Aorta (tissue), 5 donors: ENCODE data around the gene GABRB2. TPM values are rescaled to one million over a fixed set of nuclear protein-coding genes. Genes with fewer than 3 reads are reported as not detected.
"Not testable (repeated sequence)": the region's sequence is repeated elsewhere in the genome, so short reads cannot be mapped to it uniquely, and the experiment has no call there.

Experiments used
- ATAC-seq: fragments of 200-7000 bp; cut with Tn5 transposase; one replicate; pipeline ENCODE4 v1.9.1; 2022; ENCODE audit warnings: moderate library complexity; ENCODE audit not compliant: low FRiP score
- DNase-seq, 2 donors: peaks; one replicate each; pipeline ENCODE4 v3.0.0-alpha.2; 2020
- H3K27ac ChIP-seq, 2 donors: one replicate each; pipeline ENCODE4 v1.5.1; 2013; ENCODE audit warnings: low read length in 2 of 2, mild to moderate bottlenecking in 2 of 2, moderate library complexity in 2 of 2, control low read depth in 1 of 2, inconsistent platforms in 1 of 2, low read depth in 1 of 2
- H3K27me3 ChIP-seq, 2 donors: one replicate each; pipeline ENCODE4 v1.6.1; 2013; ENCODE audit warnings: control low read depth in 1 of 2, low read length in 1 of 2, mild to moderate bottlenecking in 1 of 2, moderate library complexity in 1 of 2; ENCODE audit not compliant: insufficient read depth in 2 of 2, control insufficient read depth in 1 of 2
- H3K36me3 ChIP-seq, 2 donors: one replicate each; pipeline ENCODE4 v1.6.1; 2013; ENCODE audit warnings: control low read depth in 1 of 2, low read length in 1 of 2, mild to moderate bottlenecking in 1 of 2; ENCODE audit not compliant: insufficient read depth in 2 of 2, control insufficient read depth in 1 of 2
- H3K4me1 ChIP-seq, 2 donors: one replicate each; pipeline ENCODE4 v1.6.1; 2013; ENCODE audit warnings: low read length in 2 of 2, control low read depth in 1 of 2, mild to moderate bottlenecking in 1 of 2, moderate library complexity in 1 of 2; ENCODE audit not compliant: insufficient read depth in 2 of 2, control insufficient read depth in 1 of 2
- H3K4me3 ChIP-seq, 2 donors: one replicate each; pipeline ENCODE4 v1.5.1; 2013; ENCODE audit warnings: low read length in 2 of 2, control low read depth in 1 of 2, mild to moderate bottlenecking in 1 of 2
- H3K9me3 ChIP-seq: one replicate; pipeline ENCODE4 v1.6.1; 2013; ENCODE audit warnings: mild to moderate bottlenecking, low read length; ENCODE audit not compliant: control insufficient read depth
- WGBS, 2 donors: extraction: QIAGEN DNeasy Blood & Tissue Kit; methylation state at CpG; one replicate each; pipeline ENCODE4 v1.1.7; 2013; 5-methylcytosine and 5-hydroxymethylcytosine counted together
- intact Hi-C, 2 donors: fragments of 100-400 bp; cut with DNase I; formaldehyde crosslinking; loops; one replicate each; pipeline versions ENCODE4 v1.14.2 to v1.15.0; 2022
- polyA plus RNA-seq, 2 donors: library from polyadenylated mRNA; stranded (reverse); fragments of 200-250 nt; gene quantifications; one replicate each; pipeline ENCODE4 v1.2.3, GENCODE V29; 2013
- total RNA-seq, 2 donors: library from RNA; stranded (reverse); fragmentation: NEBNext Ultra II Directional; extraction: Animal tissue kit (Norgen Biotek cat#: 25700); gene quantifications; one replicate each; pipeline ENCODE4 v1.2.1, GENCODE V29; 2021
- donor health status: healthy with polysubstance abuse.
- donor health status: Bipolar disorder and iron deficiency.
- donor health status: DM: no; HTN: no; CAD: no.
- donor health status: DM: no; HTN: no; CAD: no.
- donor health status: DM: yes; HTN: yes; CAD: no.

GABRB2 gene
- total and polyA plus RNA-seq, 4 donors: 0.03 to 1.1 (median 0.33) TPM

DNA sequence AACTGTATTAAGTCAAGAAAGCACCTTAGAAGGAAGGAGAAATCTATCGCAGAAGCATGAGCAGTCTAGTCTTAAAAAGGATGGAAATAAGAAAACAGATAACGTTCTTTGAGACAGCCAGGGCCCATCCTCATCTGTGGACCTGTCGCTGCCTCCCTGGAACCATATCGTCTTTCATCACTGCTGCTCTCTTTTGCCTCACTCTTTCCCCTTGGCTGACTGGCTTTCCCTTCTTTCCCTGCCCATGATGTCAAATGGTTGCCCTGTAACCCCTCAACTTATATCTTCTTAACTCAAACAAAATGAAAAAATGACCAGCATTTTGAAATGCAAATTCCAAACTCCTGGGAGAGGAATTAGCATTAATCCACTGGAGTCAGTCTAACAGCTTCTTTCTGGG, 299.8 kb downstream of the GABRB2 start:
- Histone ChIP-seq H3K27ac (no peak overlapping the region), H3K36me3 (no peaks in the 10 kb centered on the region), H3K4me3 (no peak overlapping the region), H3K27me3 (no peaks in the 10 kb centered on the region), H3K4me1 (no peaks in the 10 kb centered on the region), H3K9me3 (no peaks in the 10 kb centered on the region)
- intact Hi-C loops: no loop called here
- no peak for ATAC-seq
- WGBS, 2 donors: 52 to 68% methylated on average over 4 of the region's 4 CpGs
- DNase-seq: no peak

DNA sequence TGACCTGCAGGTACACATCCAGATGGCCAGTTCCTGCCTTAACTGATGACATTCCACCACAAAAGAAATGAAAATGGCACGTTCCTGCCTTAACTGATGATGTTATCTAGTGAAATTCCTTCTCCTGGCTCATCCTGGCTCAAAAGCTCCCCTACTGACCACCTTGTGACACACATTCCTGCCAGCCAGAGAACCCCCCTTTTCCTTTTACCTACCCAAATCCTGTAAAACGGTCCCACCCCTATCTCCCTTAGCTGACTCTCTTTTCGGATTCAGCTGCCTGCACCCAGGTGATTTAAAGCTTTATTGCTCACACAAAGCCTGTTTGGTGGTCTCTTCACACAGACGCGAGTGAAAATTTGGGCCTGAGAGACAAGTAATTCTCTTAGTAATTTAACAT, 300.7 kb downstream of the GABRB2 start:
- H3K9me3 ChIP-seq, ATAC-seq, H3K4me1 ChIP-seq, H3K36me3 ChIP-seq, intact Hi-C loops, H3K27ac ChIP-seq, H3K27me3 ChIP-seq, H3K4me3 ChIP-seq, DNase-seq: not testable (repeated sequence)
- 42 to 55% methylated on average over 5 of the region's 5 CpGs for WGBS, 2 donors

Other genes with a start within 250 kb of the GABRB2 start
- not detected for gene GABRA6, start 139.0 kb upstream of the GABRB2 start, total RNA-seq
- gene GABRA6, start 139.0 kb upstream of the GABRB2 start, polyA plus RNA-seq: not detected